ENCODE measurements around the gene TAGLN3.

The TAGLN3 gene

DNA sequence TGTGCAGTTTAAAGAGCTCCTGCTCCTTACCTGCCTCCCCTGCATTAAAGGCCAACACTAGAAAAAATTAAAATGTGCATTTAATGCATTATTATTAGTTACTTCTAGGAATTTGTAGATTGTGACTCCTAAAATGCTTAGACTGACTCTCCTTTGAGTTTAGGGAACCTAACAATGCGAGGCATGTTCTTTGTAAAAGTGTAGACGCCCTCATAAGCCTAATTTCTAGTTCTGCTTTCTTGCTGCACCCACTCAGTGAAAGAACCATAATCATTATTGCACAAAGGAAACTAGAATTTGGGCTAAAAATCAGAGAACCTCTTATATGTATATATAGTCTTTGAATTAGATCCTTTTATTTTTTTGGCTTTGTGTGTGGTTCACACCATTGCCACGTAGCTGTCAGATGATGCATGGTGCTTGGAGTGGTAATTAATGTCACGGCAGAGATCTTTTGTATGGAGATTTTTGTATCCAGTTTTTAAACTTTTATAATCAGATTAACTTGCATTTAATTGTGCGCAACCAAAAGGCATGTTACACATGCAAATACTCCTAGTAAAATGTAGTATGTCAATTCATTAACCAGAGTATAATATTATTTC is 19.2 kb upstream of the TAGLN3 start:
- peak overlapping the region; percentile 87 for H3K27ac ChIP-seq
- TF ChIP-seq ZFX (IDR thresholded peaks at IDR 0.05), result 0 out of 2 replicates have a peak, but pooled peaks have one; percentile 11
- TF ChIP-seq CTCF (conservative IDR thresholded peaks at IDR 0.05), result no peak

DNA sequence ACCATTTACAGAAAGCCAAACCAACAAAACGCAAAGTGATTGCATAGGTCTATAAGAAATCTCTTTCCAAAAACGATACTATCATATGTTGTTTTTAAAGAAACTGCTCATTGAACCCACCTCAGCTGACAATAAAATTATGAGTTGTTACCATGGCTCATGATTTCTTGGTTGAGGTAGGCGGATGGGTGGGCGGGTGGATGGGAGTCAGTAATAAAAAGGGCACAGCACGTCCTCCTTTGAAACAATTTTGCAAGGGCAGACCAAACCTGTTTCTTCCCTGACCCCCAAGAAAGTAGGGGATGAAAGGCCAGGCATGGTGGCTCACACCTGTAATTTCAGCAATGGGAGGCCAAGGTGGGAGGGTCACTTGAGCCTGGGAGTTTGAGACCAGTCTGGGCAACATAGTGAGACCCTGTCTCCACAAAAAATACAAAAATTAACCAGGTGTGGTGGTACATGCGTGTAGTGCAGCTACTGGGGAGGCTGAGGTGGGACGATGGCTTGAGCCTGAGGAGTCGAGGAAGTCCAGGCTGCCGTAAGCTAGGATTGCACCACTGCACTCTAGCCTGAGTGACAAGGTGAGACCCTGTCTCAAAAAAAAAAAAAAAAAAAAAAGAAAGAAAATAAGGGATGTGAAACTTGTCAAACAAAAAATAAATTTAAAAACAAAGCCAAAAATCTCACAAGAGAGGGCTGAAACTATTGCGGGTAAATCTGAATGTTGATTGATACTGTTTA is 17.8 kb upstream of the TAGLN3 start:
- peak overlapping the region; percentile 60 for H3K27ac ChIP-seq
- TF ChIP-seq CTCF (conservative IDR thresholded peaks at IDR 0.05), result no peak
- no peak for TF ChIP-seq ZFX (IDR thresholded peaks at IDR 0.05)

DNA sequence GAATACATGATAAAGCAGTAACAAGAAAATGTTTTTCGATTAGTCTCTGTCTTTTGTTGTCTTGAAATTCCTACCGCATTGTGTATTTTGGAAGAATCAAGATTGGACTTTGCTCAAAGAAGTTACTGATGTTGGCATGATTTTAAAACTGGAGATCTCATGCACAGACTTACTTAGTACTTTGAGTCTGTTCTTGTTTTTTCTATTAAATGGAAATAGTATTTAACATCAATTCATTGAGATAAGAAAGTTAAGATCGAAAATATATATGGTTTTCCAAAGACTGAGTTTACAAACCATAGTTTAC is 17.3 kb upstream of the TAGLN3 start:
- peak overlapping the region; percentile 60 for H3K27ac ChIP-seq
- TF ChIP-seq ZFX (IDR thresholded peaks at IDR 0.05), result no peak
- TF ChIP-seq CTCF (conservative IDR thresholded peaks at IDR 0.05), result no peak

DNA sequence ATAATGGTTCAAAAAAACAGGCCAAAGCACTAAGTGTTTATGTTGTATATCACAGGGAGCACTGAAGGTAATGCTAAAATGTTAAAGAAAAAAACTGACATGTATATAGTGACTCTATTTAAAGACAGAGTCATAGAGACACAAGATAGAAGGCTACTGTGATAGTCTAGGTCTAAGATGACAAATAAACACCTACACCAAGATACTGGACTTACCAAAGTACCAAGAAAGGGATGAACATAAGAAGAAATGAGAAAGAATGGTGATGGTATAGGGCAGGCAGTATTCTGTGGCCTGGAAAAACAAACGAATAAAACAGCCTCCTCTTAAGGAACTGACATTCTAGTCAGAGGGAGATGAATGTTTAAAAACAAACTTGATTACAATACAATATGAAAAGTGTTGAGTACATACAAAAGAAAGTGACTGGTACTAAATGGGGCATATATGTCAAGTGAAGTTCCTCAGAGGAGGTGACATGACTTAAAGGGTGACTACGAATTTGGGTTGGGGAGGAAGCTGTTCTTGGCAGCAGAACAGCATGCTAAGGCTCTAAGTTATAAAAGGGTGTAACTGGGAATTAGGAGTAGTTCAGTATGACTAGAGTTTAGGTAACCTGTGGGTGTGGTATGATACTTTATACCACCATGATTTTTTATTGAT is 14.0 kb upstream of the TAGLN3 start:
- TF ChIP-seq ZFX (IDR thresholded peaks at IDR 0.05) (no peak), CTCF (conservative IDR thresholded peaks at IDR 0.05) (no peak)
- H3K27ac ChIP-seq, result no peak overlapping the region

DNA sequence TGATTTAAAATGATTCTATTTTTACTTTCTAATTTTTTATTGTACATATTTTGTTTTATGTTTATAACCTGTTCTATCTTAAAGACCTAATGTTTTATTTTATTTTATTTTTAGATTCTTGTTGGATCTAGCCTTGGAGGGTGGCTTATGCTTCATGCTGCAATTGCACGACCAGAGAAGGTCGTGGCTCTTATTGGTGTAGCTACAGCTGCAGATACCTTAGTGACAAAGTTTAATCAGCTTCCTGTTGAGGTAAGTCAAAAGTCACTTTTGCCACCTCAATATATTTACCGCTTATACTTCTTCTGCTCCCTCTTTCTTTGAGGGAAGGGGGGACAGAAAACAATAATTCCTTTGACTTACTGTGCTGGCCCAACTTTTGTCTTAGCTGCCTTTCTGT is 11.9 kb upstream of the TAGLN3 start:
- TF ChIP-seq ZFX (IDR thresholded peaks at IDR 0.05) (no peak), CTCF (conservative IDR thresholded peaks at IDR 0.05) (no peak)
- H3K27ac ChIP-seq, result no peak overlapping the region

GRCh38 chr3:111989061-111989678 is 9.6 kb upstream of the TAGLN3 start:
- TF ChIP-seq CTCF (conservative IDR thresholded peaks at IDR 0.05) (peak; percentile 83), ZFX (IDR thresholded peaks at IDR 0.05) (no peak)
- H3K27ac ChIP-seq, result no peak overlapping the region

DNA sequence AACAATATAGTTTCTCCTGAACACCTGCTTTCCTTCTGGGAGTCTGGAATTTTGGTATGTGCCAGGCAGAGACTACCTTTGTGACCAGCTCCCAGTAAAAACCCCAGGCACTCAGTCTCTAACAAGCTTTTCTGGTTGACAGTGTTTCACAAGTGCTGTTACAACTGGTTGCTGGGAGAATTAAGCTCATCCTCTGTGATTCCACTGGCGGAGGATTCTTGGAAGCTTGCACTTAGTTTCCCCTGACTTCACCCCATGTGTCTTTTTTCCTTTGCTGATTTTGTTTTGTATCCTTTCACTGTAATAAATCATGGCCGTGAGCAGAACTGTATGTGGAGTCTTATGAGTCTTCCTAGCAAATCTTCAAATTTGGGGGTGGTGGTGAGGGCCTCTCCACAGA is 5.7 kb upstream of the TAGLN3 start:
- no peak overlapping the region for H3K27ac ChIP-seq
- TF ChIP-seq ZFX (IDR thresholded peaks at IDR 0.05), result no peak
- TF ChIP-seq CTCF (conservative IDR thresholded peaks at IDR 0.05), result no peak
